Right lobe of liver (tissue), 6 donors: Measurements from ENCODE around the gene ACSF2. TPM values are rescaled to one million over a fixed set of nuclear protein-coding genes. Genes with fewer than 3 reads are reported as not detected.

Experiments
- ATAC-seq, 4 donors: fragments of 200-7000 bp; cut with Tn5 transposase; one replicate each; pipeline ENCODE4 v1.9.1; 2020; ENCODE audit warnings: mild to moderate bottlenecking in 4 of 4, moderate library complexity in 4 of 4
- DNase-seq, 3 donors: peaks; one replicate each; pipeline ENCODE4 v3.0.0-alpha.2; 2020
- H3K27ac ChIP-seq, 3 donors: fragments of 200-600 bp; one replicate each; pipeline ENCODE4 v1.8.0; 2022
- H3K27me3 ChIP-seq, 2 donors: fragments of 200-600 bp; one replicate each; pipeline ENCODE4 v1.8.0; 2022
- H3K36me3 ChIP-seq, 4 donors: fragments of 200-600 bp; sonication (generic) in 1 of 4; one replicate each; pipeline versions ENCODE4 v1.5.1 to v1.8.0; 2017 to 2022; ENCODE audit warnings: control low read depth in 1 of 4
- H3K4me1 ChIP-seq, 4 donors: fragments of 200-600 bp; sonication (generic) in 1 of 4; one replicate each; pipeline versions ENCODE4 v1.5.1 to v1.8.0; 2017 to 2022; ENCODE audit warnings: control low read depth in 1 of 4
- H3K4me3 ChIP-seq, 3 donors: fragments of 200-600 bp; one replicate each; pipeline ENCODE4 v1.8.0; 2022
- H3K9me3 ChIP-seq, 4 donors: fragments of 200-600 bp; sonication (generic) in 1 of 4; one replicate each; pipeline versions ENCODE4 v1.5.1 to v1.8.0; 2017 to 2022; ENCODE audit warnings: control low read depth in 1 of 4
- CTCF ChIP-seq, 4 donors: fragments of 200-600 bp in 3 of 4; fragments of 450-650 bp in 1 of 4; IDR thresholded peaks; one replicate each; pipeline versions ENCODE4 v1.5.1 to v1.8.0; 2016 to 2022; ENCODE audit warnings: antibody characterized with exemption in 4 of 4, mild to moderate bottlenecking in 2 of 4
- POLR2A ChIP-seq: fragments of 450-650 bp; IDR thresholded peaks from one replicate; pipeline ENCODE4 v1.6.1; 2017; ENCODE audit warnings: antibody characterized with exemption, mild to moderate bottlenecking
- WGBS: methylation state at CpG from one replicate; pipeline ENCODE4 v1.1.6; 2018; ENCODE audit warnings: low coverage, low lambda C conversion rate; ENCODE audit not compliant: insufficient coverage; ENCODE audit errors: missing lambda C conversion rate; 5-methylcytosine and 5-hydroxymethylcytosine counted together
- intact Hi-C, 2 donors: fragments of 100-400 bp; cut with DNase I; formaldehyde crosslinking; loops; one replicate each; pipeline versions ENCODE4 v1.11.2 to v1.14.1; 2022
- total RNA-seq, 6 experiments: library from RNA; depleted of rRNA in 2 of 6; stranded (reverse); fragments of >200 nt in 2 of 6; fragmentation: NEBNext Ultra II Directional in 3 of 6; extraction: Animal tissue kit (Norgen Biotek cat#: 25700) in 3 of 6; gene quantifications; one replicate each; pipeline versions ENCODE4 v1.1.0 to v1.2.4, GENCODE V29; 2016 to 2023
- donor health status: DM: no; HTN: yes; CAD: no.
- donor health status: DM: no; HTN: no; CAD: no.
- donor health status: DM: no; HTN: no; CAD: no.
- donor health status: DM: no; HTN: yes; CAD: no.
- donor health status: DM: no; HTN: yes; CAD: no.

The ACSF2 gene
- total RNA-seq, 6 experiments from 2014 or later, result 25.1 to 60.9 (median 36.9) TPM

GRCh38 chr17:50457621-50458020 lies 31.6 kb downstream of the ACSF2 start:
- Histone ChIP-seq H3K27ac (no peak overlapping the region), H3K27me3 (no peaks in the 10 kb centered on the region), H3K9me3 (no peaks in the 10 kb centered on the region), H3K4me3 (no peak overlapping the region), H3K4me1 (peaks cover 0 to 27% (median 11%) of the 10 kb centered on the region in 4 donors), H3K36me3 (no peaks in the 10 kb centered on the region)
- 83% methylated on average over 3 of the region's 4 CpGs for WGBS
- ATAC-seq (no peak), DNase-seq (no peak)
- no peak for TF ChIP-seq POLR2A
- no peak for TF ChIP-seq CTCF (IDR thresholded peaks at IDR 0.05)
- intact Hi-C loops, result no loop called here

GRCh38 chr17:50458270-50458669 lies 32.3 kb downstream of the ACSF2 start:
- H3K9me3 ChIP-seq, result no peaks in the 10 kb centered on the region
- no peak overlapping the region for H3K4me3 ChIP-seq
- TF ChIP-seq CTCF (IDR thresholded peaks at IDR 0.05) (no peak), POLR2A (no peak)
- 61% methylated on average over 3 of the region's 3 CpGs for WGBS
- no peak for DNase-seq
- no peaks in the 10 kb centered on the region for H3K27me3 ChIP-seq
- peaks cover 0 to 34% (median 14%) of the 10 kb centered on the region in 4 donors for H3K4me1 ChIP-seq
- peak overlapping the region in 2 of 3 donors; percentile 46 to 49 for H3K27ac ChIP-seq
- no peak for ATAC-seq
- H3K36me3 ChIP-seq, result no peaks in the 10 kb centered on the region
- intact Hi-C loops, result no loop called here

GRCh38 chr17:50458701-50459676 lies 33.0 kb downstream of the ACSF2 start:
- no peaks in the 10 kb centered on the region for H3K27me3 ChIP-seq
- H3K27ac ChIP-seq, result peak overlapping the region in 2 of 3 donors; percentile 46 to 49
- intact Hi-C loops, result no loop called here
- DNase-seq (peak; percentile 71 to 88 (median 84)), ATAC-seq (peak; percentile 80 to 91 (median 83))
- H3K9me3 ChIP-seq, result no peaks in the 10 kb centered on the region
- no peak for TF ChIP-seq POLR2A
- no peak for TF ChIP-seq CTCF (IDR thresholded peaks at IDR 0.05)
- 49% methylated on average over 12 of the region's 16 CpGs for WGBS
- peaks cover 0 to 41% (median 18%) of the 10 kb centered on the region in 4 donors for H3K4me1 ChIP-seq
- no peak overlapping the region for H3K4me3 ChIP-seq
- H3K36me3 ChIP-seq, result no peaks in the 10 kb centered on the region

GRCh38 chr17:50459756-50460155 lies 33.7 kb downstream of the ACSF2 start:
- Histone ChIP-seq H3K4me1 (peaks cover 0 to 49% (median 19%) of the 10 kb centered on the region in 4 donors), H3K36me3 (no peaks in the 10 kb centered on the region), H3K27me3 (no peaks in the 10 kb centered on the region), H3K4me3 (no peak overlapping the region), H3K27ac (peak overlapping the region in 1 of 3 donors; percentile 29), H3K9me3 (no peaks in the 10 kb centered on the region)
- TF ChIP-seq CTCF (IDR thresholded peaks at IDR 0.05) (no peak), POLR2A (no peak)
- WGBS, result no CpG with 5 or more reads among the region's 4 CpGs
- DNase-seq (no peak), ATAC-seq (no peak)
- intact Hi-C loops, result no loop called here
